Neural progenitor cell (in vitro differentiated cells): ENCODE measurements around the gene MACROH2A2.

ENCODE experiments used
- CTCF ChIP-seq: fragments of 200-600 bp; sonication (generic); IDR thresholded peaks from 2 replicates; pipeline ENCODE4 v1.5.1; 2017; ENCODE audit warnings: antibody characterized with exemption, mild to moderate bottlenecking
- EZH2 ChIP-seq: fragments of 200-600 bp; sonication (generic); IDR thresholded peaks from 2 replicates; pipeline ENCODE4 v1.6.1; 2017; ENCODE audit warnings: antibody characterized with exemption, mild to moderate bottlenecking, moderate library complexity

GRCh38 chr10:70137135-70137534, 84.5 kb downstream of the MACROH2A2 start:
- no peak for TF ChIP-seq CTCF
- no peak for TF ChIP-seq EZH2
